ENCODE measurements around the gene SLC10A3.

SLC10A3 gene

GRCh38 chrX:154463611-154464220, 26.7 kb downstream of the SLC10A3 start:
- no peak for DNase-seq

GRCh38 chrX:154462396-154462795, 28.0 kb downstream of the SLC10A3 start:
- DNase-seq, result no peak

GRCh38 chrX:154460326-154460725, 30.1 kb downstream of the SLC10A3 start:
- DNase-seq, result no peak

GRCh38 chrX:154459832-154460231, 30.6 kb downstream of the SLC10A3 start:
- DNase-seq, result no peak

- peak; percentile 8 to 13 for DNase-seq
Observed at GRCh38 chrX:154458954-154459778, 31.3 kb downstream of the SLC10A3 start.

- peak; percentile 14 to 22 for DNase-seq
Observed at GRCh38 chrX:154458116-154458953, 32.1 kb downstream of the SLC10A3 start, which contains the start of gene PLXNA3. TSS of gene PLXNA3 (plus strand) at chrX:154458281. CDS start at chrX:154460184, 1,903 bp downstream.

GRCh38 chrX:154457491-154458115, 32.8 kb downstream of the SLC10A3 start:
- DNase-seq, result peak in 1 of 2 experiments; percentile 26

- DNase-seq, result no peak
Observed at GRCh38 chrX:154452823-154453222, 37.6 kb downstream of the SLC10A3 start.

GRCh38 chrX:154450312-154450711, 40.1 kb downstream of the SLC10A3 start:
- no peak for DNase-seq

GRCh38 chrX:154449618-154450017, 40.8 kb downstream of the SLC10A3 start:
- DNase-seq, result no peak

GRCh38 chrX:154448484-154448883, 41.9 kb downstream of the SLC10A3 start:
- DNase-seq, result no peak

GRCh38 chrX:154446430-154446829, 44.0 kb downstream of the SLC10A3 start:
- DNase-seq, result no peak

- no peak for DNase-seq
Observed at GRCh38 chrX:154445776-154446175, 44.7 kb downstream of the SLC10A3 start.

- DNase-seq, result no peak
Observed at GRCh38 chrX:154444755-154445246, 45.6 kb downstream of the SLC10A3 start.

- DNase-seq, result peak; percentile 43 to 44
Observed at GRCh38 chrX:154443992-154444754, 46.3 kb downstream of the SLC10A3 start, which contains the start of gene FAM50A. TSS of gene FAM50A (plus strand) at chrX:154444141. CDS start at chrX:154444236, 95 bp downstream.

GRCh38 chrX:154443479-154443910, 46.9 kb downstream of the SLC10A3 start:
- no peak for DNase-seq

- no peak for DNase-seq
Observed at GRCh38 chrX:154441984-154442707, 48.3 kb downstream of the SLC10A3 start.

GRCh38 chrX:154441564-154441963, 48.9 kb downstream of the SLC10A3 start:
- no peak for DNase-seq

GRCh38 chrX:154440623-154441357, 49.6 kb downstream of the SLC10A3 start:
- no peak for DNase-seq

- no peak for DNase-seq
Observed at GRCh38 chrX:154439841-154440240, 50.6 kb downstream of the SLC10A3 start.
